H1 (cell line): ENCODE results near the gene RFX1. TPM values are rescaled to one million over a fixed set of nuclear protein-coding genes. Genes with fewer than 3 reads are reported as not detected.

Experiments used
- EP300 ChIP-seq, 2 experiments: IDR thresholded peaks; 1 replicate in 1 of 2; 2 replicates in 1 of 2; pipeline ENCODE4 v1.6.1; 2011 to 2012; ENCODE audit warnings: low read depth in 2 of 2, low read length in 2 of 2, mild to moderate bottlenecking in 2 of 2, borderline replicate concordance in 1 of 2, inconsistent platforms in 1 of 2, moderate library complexity in 1 of 2
- JUN ChIP-seq: IDR thresholded peaks from 2 replicates; pipeline ENCODE4 v1.6.1; 2011; ENCODE audit warnings: low read depth, mild to moderate bottlenecking, improper control_type of control experiment, low read length
- KDM4A ChIP-seq: IDR thresholded peaks from one replicate; pipeline ENCODE4 v1.7.1; 2012; ENCODE audit warnings: low read depth, mild to moderate bottlenecking, moderate library complexity, low read length, inconsistent platforms; ENCODE audit not compliant: severe bottlenecking
- NRF1 ChIP-seq: IDR thresholded peaks from 2 replicates; pipeline ENCODE4 v1.6.1; 2011; ENCODE audit warnings: mild to moderate bottlenecking, low read depth, low read length, improper control_type of control experiment
- POLR2AphosphoS5 ChIP-seq: IDR thresholded peaks from 2 replicates; pipeline ENCODE4 v1.6.1; 2011; ENCODE audit warnings: low read depth, low read length
- TAF1 ChIP-seq: IDR thresholded peaks from 2 replicates; pipeline ENCODE4 v1.6.1; 2011; ENCODE audit warnings: mild to moderate bottlenecking, low read depth, low read length
- TAF7 ChIP-seq: optimal IDR thresholded peaks from 2 replicates; pipeline ENCODE3; 2011; ENCODE audit warnings: low read depth, mild to moderate bottlenecking, inconsistent platforms, low read length, moderate library complexity, borderline replicate concordance
- polyA plus RNA-seq, 7 experiments: library from polyadenylated mRNA; depleted of rRNA in 3 of 7; stranded (reverse) in 5 of 7; unstranded in 2 of 7; fragments of >200 nt in 5 of 7; fragments of 200-250 nt in 2 of 7; gene quantifications; 1 replicate in 5 of 7; 2 replicates in 1 of 7; 4 replicates in 1 of 7; pipeline versions ENCODE4 v1.2.1 to v1.2.3, GENCODE V29; 2011 to 2013; ENCODE audit warnings: missing spikeins in 2 of 7, mixed read lengths in 2 of 7
- total RNA-seq: library from RNA; stranded (reverse); fragmentation: NEBNext Ultra II Directional; extraction: Animal tissue kit (Norgen Biotek cat#: 25700); gene quantifications from 2 replicates; pipeline ENCODE4 v1.2.1, GENCODE V29; 2021
- TF ChIP-seq, protein P1 (sequence below), 3 experiments: IDR thresholded peaks; 1 replicate in 2 of 3; 2 replicates in 1 of 3; pipeline versions ENCODE4 v1.5.1 to v1.6.1; 2011; ENCODE audit warnings: low read length in 3 of 3, mild to moderate bottlenecking in 3 of 3, inconsistent platforms in 2 of 3, low read depth in 1 of 3, moderate library complexity in 1 of 3; ENCODE audit not compliant: insufficient read depth in 1 of 3; ENCODE audit errors: control extremely low read depth in 1 of 3
- TF ChIP-seq, protein P2 (sequence below): fragments of 300-600 bp; sonication (generic); IDR thresholded peaks from 2 replicates; pipeline ENCODE4 v1.7.1; 2012; ENCODE audit warnings: low read length, moderate library complexity, mild to moderate bottlenecking, inconsistent platforms; ENCODE audit not compliant: insufficient replicate concordance

Gene RFX1
- total and polyA plus RNA-seq, 2 of the 8 experiments (the other 6 are each of a cell fraction or from before 2014, with no cell fraction given): 4.9 to 17.0 TPM

DNA sequence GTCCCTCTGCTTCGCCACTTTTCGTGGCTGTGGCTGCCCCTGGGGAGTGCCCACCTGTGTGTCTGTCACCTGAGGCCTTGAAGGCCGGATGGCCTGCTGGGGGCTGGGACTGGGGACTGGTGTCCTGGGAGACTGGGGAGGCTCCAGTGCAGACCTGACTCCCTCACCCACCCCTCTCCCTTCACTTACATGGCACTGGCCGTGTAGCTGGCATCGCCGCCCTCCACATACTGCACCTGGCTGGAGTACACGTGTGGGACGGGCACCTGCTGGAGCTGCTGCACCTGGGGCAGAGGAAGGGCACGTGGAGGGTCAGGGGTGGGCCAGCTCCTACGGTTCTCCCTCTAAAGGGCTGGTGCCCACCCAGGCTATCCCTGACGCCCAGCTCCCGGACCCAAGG, 28.3 kb downstream of the RFX1 start (continued):
- TF ChIP-seq, protein P1, sequence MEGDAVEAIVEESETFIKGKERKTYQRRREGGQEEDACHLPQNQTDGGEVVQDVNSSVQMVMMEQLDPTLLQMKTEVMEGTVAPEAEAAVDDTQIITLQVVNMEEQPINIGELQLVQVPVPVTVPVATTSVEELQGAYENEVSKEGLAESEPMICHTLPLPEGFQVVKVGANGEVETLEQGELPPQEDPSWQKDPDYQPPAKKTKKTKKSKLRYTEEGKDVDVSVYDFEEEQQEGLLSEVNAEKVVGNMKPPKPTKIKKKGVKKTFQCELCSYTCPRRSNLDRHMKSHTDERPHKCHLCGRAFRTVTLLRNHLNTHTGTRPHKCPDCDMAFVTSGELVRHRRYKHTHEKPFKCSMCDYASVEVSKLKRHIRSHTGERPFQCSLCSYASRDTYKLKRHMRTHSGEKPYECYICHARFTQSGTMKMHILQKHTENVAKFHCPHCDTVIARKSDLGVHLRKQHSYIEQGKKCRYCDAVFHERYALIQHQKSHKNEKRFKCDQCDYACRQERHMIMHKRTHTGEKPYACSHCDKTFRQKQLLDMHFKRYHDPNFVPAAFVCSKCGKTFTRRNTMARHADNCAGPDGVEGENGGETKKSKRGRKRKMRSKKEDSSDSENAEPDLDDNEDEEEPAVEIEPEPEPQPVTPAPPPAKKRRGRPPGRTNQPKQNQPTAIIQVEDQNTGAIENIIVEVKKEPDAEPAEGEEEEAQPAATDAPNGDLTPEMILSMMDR (IDR thresholded peaks at IDR 0.05; ENCODE audit: control extremely low read depth in 1 of 3, insufficient read depth in 1 of 3, low read depth in 1 of 3, low read length in 3 of 3): no peak
- TF ChIP-seq EP300 (IDR thresholded peaks at IDR 0.05; ENCODE audit: borderline replicate concordance in 1 of 2, low read depth in 2 of 2, low read length in 2 of 2) (no peak), TAF1 (no peak), TAF7 (no peak), KDM4A (no peak), POLR2AphosphoS5 (no peak), JUN (no peak), NRF1 (no peak)
- TF ChIP-seq, protein P2, sequence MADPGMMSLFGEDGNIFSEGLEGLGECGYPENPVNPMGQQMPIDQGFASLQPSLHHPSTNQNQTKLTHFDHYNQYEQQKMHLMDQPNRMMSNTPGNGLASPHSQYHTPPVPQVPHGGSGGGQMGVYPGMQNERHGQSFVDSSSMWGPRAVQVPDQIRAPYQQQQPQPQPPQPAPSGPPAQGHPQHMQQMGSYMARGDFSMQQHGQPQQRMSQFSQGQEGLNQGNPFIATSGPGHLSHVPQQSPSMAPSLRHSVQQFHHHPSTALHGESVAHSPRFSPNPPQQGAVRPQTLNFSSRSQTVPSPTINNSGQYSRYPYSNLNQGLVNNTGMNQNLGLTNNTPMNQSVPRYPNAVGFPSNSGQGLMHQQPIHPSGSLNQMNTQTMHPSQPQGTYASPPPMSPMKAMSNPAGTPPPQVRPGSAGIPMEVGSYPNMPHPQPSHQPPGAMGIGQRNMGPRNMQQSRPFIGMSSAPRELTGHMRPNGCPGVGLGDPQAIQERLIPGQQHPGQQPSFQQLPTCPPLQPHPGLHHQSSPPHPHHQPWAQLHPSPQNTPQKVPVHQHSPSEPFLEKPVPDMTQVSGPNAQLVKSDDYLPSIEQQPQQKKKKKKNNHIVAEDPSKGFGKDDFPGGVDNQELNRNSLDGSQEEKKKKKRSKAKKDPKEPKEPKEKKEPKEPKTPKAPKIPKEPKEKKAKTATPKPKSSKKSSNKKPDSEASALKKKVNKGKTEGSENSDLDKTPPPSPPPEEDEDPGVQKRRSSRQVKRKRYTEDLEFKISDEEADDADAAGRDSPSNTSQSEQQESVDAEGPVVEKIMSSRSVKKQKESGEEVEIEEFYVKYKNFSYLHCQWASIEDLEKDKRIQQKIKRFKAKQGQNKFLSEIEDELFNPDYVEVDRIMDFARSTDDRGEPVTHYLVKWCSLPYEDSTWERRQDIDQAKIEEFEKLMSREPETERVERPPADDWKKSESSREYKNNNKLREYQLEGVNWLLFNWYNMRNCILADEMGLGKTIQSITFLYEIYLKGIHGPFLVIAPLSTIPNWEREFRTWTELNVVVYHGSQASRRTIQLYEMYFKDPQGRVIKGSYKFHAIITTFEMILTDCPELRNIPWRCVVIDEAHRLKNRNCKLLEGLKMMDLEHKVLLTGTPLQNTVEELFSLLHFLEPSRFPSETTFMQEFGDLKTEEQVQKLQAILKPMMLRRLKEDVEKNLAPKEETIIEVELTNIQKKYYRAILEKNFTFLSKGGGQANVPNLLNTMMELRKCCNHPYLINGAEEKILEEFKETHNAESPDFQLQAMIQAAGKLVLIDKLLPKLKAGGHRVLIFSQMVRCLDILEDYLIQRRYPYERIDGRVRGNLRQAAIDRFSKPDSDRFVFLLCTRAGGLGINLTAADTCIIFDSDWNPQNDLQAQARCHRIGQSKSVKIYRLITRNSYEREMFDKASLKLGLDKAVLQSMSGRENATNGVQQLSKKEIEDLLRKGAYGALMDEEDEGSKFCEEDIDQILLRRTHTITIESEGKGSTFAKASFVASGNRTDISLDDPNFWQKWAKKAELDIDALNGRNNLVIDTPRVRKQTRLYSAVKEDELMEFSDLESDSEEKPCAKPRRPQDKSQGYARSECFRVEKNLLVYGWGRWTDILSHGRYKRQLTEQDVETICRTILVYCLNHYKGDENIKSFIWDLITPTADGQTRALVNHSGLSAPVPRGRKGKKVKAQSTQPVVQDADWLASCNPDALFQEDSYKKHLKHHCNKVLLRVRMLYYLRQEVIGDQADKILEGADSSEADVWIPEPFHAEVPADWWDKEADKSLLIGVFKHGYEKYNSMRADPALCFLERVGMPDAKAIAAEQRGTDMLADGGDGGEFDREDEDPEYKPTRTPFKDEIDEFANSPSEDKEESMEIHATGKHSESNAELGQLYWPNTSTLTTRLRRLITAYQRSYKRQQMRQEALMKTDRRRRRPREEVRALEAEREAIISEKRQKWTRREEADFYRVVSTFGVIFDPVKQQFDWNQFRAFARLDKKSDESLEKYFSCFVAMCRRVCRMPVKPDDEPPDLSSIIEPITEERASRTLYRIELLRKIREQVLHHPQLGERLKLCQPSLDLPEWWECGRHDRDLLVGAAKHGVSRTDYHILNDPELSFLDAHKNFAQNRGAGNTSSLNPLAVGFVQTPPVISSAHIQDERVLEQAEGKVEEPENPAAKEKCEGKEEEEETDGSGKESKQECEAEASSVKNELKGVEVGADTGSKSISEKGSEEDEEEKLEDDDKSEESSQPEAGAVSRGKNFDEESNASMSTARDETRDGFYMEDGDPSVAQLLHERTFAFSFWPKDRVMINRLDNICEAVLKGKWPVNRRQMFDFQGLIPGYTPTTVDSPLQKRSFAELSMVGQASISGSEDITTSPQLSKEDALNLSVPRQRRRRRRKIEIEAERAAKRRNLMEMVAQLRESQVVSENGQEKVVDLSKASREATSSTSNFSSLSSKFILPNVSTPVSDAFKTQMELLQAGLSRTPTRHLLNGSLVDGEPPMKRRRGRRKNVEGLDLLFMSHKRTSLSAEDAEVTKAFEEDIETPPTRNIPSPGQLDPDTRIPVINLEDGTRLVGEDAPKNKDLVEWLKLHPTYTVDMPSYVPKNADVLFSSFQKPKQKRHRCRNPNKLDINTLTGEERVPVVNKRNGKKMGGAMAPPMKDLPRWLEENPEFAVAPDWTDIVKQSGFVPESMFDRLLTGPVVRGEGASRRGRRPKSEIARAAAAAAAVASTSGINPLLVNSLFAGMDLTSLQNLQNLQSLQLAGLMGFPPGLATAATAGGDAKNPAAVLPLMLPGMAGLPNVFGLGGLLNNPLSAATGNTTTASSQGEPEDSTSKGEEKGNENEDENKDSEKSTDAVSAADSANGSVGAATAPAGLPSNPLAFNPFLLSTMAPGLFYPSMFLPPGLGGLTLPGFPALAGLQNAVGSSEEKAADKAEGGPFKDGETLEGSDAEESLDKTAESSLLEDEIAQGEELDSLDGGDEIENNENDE: no peak
